Esophagus squamous epithelium (tissue), 5 donors: Measurements from ENCODE around the gene EIF1. TPM values are rescaled to one million over a fixed set of nuclear protein-coding genes. Genes with fewer than 3 reads are reported as not detected.

Experiments
- DNase-seq: peaks from one replicate; lab custom pipeline; 2025; lab: John Stamatoyannopoulos, UW
- H3K27ac ChIP-seq, 4 donors: fragments of 200-600 bp; sonication (generic); one replicate each; pipeline ENCODE4 v1.5.1; 2016 to 2019; ENCODE audit warnings: mild to moderate bottlenecking in 1 of 4
- H3K27me3 ChIP-seq, 4 donors: fragments of 200-600 bp; sonication (generic); 1 replicate in 3 of 4; 2 replicates in 1 of 4; pipeline versions ENCODE4 v1.5.1 to v1.6.0; 2017 to 2021; ENCODE audit warnings: antibody characterized with exemption in 1 of 4
- H3K36me3 ChIP-seq, 3 donors: fragments of 200-600 bp; sonication (generic); one replicate each; pipeline ENCODE4 v1.5.1; 2016 to 2019
- H3K4me1 ChIP-seq, 3 donors: fragments of 200-600 bp; sonication (generic); one replicate each; pipeline ENCODE4 v1.5.1; 2017 to 2019
- H3K4me3 ChIP-seq, 4 donors: fragments of 200-600 bp; sonication (generic); 1 replicate in 3 of 4; 2 replicates in 1 of 4; pipeline ENCODE4 v1.5.1; 2016 to 2019; ENCODE audit warnings: mild to moderate bottlenecking in 2 of 4, moderate library complexity in 1 of 4
- H3K9me3 ChIP-seq, 3 donors: fragments of 200-600 bp; sonication (generic); one replicate each; pipeline ENCODE4 v1.5.1; 2016 to 2019
- CTCF ChIP-seq, 6 experiments: fragments of 450-650 bp in 4 of 6; fragments of 200-600 bp in 2 of 6; sonication (generic) in 2 of 6; IDR thresholded peaks; one replicate each; pipeline ENCODE4 v1.5.1; 2016 to 2019; ENCODE audit warnings: antibody characterized with exemption in 6 of 6, mild to moderate bottlenecking in 4 of 6, moderate library complexity in 4 of 6
- POLR2A ChIP-seq, 4 donors: fragments of 450-650 bp; IDR thresholded peaks; one replicate each; pipeline ENCODE4 v1.6.1; 2017; ENCODE audit warnings: antibody characterized with exemption in 4 of 4, mild to moderate bottlenecking in 4 of 4, moderate library complexity in 3 of 4
- WGBS, 2 donors: methylation state at CpG; one replicate each; pipeline ENCODE4 v1.1.5; 2018; 5-methylcytosine and 5-hydroxymethylcytosine counted together
- intact Hi-C: fragments of 100-400 bp; cut with DNase I; formaldehyde crosslinking; loops from one replicate; pipeline ENCODE4 v1.15.0; 2022
- small RNA-seq, 4 donors: library from RNA; depleted of rRNA; stranded (forward); fragments of <200 nt; gene quantifications; one replicate each; pipeline ENCODE3, GENCODE V24; 2016
- total RNA-seq, 4 donors: library from RNA; depleted of rRNA; stranded (reverse); fragments of >200 nt; gene quantifications; one replicate each; pipeline ENCODE4 v1.1.0, GENCODE V29; 2016
- donor health status: DM: yes; HTN: yes; CAD: no.

The EIF1 gene
- total RNA-seq, 4 donors from 2014 or later: 96.5 to 311 (median 223) TPM

- intact Hi-C loops: no loop called here
- H3K4me1 ChIP-seq: peaks cover 0 to 19% (median 9%) of the 10 kb centered on the region in 3 donors
- no peaks in the 10 kb centered on the region for H3K9me3 ChIP-seq
- TF ChIP-seq CTCF (IDR thresholded peaks at IDR 0.05) (no peak), POLR2A (IDR thresholded peaks at IDR 0.05) (no peak)
- H3K27ac ChIP-seq: no peak overlapping the region
- 70 to 76% methylated on average over 9 of the region's 9 CpGs for WGBS, 2 donors
- no peak overlapping the region for H3K4me3 ChIP-seq
- no peaks in the 10 kb centered on the region for H3K36me3 ChIP-seq
- DNase-seq: no peak
- peaks cover 0 to 12% (median 2%) of the 10 kb centered on the region in 4 donors for H3K27me3 ChIP-seq
These were observed 53.0 kb downstream of the EIF1 start for GRCh38 chr17:41741709-41742108.

Small RNA genes lying within 50 kb of the gene (small RNA-seq; reads per million reads assigned to genes)
- gene RN7SL399P (0 reads per million in 4 donors), gene RNA5SP442 (0.07 to 1.3 (median 0.25) reads per million in 4 donors)

Other genes starting within 250 kb of the EIF1 start
- gene KRT38, start 247.9 kb upstream of the EIF1 start, total RNA-seq: under 1 TPM in 1 of 4 donors, not detected in 3; 0.18 TPM
- gene KRT32, start 221.5 kb upstream of the EIF1 start, total RNA-seq: 10 to 100 TPM in 1 of 4 donors, 1 to 10 TPM in 2, under 1 TPM in 1; 0.61 to 12.8 (median 4.6) TPM
- gene KRT35, start 207.7 kb upstream of the EIF1 start, total RNA-seq: not detected
- gene KRT36, start 199.0 kb upstream of the EIF1 start, total RNA-seq: under 1 TPM in 1 of 4 donors, not detected in 3; 0.38 TPM
- gene KRT13, start 183.3 kb upstream of the EIF1 start, total RNA-seq: over 10,000 TPM; 27,182 to 79,363 (median 33,601) TPM
- 1,000 to 10,000 TPM in 3 of 4 donors, 100 to 1,000 TPM in 1; 743 to 2,833 (median 2,484) TPM for gene KRT15, start 170.0 kb upstream of the EIF1 start, total RNA-seq
- 1,000 to 10,000 TPM in 2 of 4 donors, 100 to 1,000 TPM in 2; 589 to 1,442 (median 1,001) TPM for gene KRT19, start 160.6 kb upstream of the EIF1 start, total RNA-seq
- under 1 TPM in 2 of 4 donors, not detected in 2; 0.19 to 0.61 TPM for gene KRT9, start 116.8 kb upstream of the EIF1 start, total RNA-seq
- 1,000 to 10,000 TPM in 2 of 4 donors, 100 to 1,000 TPM in 2; 115 to 7,717 (median 1,579) TPM for gene KRT14, start 102.0 kb upstream of the EIF1 start, total RNA-seq
- 1,000 to 10,000 TPM in 2 of 4 donors, 100 to 1,000 TPM in 2; 156 to 6,712 (median 1,275) TPM for gene KRT16, start 76.1 kb upstream of the EIF1 start, total RNA-seq
- gene KRT17, start 64.3 kb upstream of the EIF1 start, total RNA-seq: 1,000 to 10,000 TPM in 1 of 4 donors, 10 to 100 TPM in 3; 45.8 to 2,552 (median 75.7) TPM
- not detected for gene GAST, start 23.4 kb downstream of the EIF1 start, total RNA-seq
- gene HAP1, start 45.8 kb downstream of the EIF1 start, total RNA-seq: under 1 TPM; 0.34 to 0.94 (median 0.53) TPM
- 1,000 to 10,000 TPM in 2 of 4 donors, 100 to 1,000 TPM in 2; 709 to 2,355 (median 1,148) TPM for gene JUP, start 97.8 kb downstream of the EIF1 start, total RNA-seq
- gene P3H4, start 123.1 kb downstream of the EIF1 start, total RNA-seq: 1 to 10 TPM; 2.4 to 7.1 (median 3.7) TPM
- gene FKBP10, start 124.1 kb downstream of the EIF1 start, total RNA-seq: 10 to 100 TPM in 2 of 4 donors, 1 to 10 TPM in 1, under 1 TPM in 1; 0.19 to 21.4 (median 8.4) TPM
- 10 to 100 TPM; 23.8 to 45.4 (median 30.5) TPM for gene NT5C3B, start 147.3 kb downstream of the EIF1 start, total RNA-seq
- gene KLHL10, start 148.9 kb downstream of the EIF1 start, total RNA-seq: under 1 TPM in 1 of 4 donors, not detected in 3; 0.57 TPM
- 10 to 100 TPM; 11.8 to 20.4 (median 13.1) TPM for gene KLHL11, start 176.5 kb downstream of the EIF1 start, total RNA-seq
- gene ACLY, start 230.1 kb downstream of the EIF1 start, total RNA-seq: 100 to 1,000 TPM in 1 of 4 donors, 10 to 100 TPM in 3; 51.5 to 121 (median 62.7) TPM
- gene ODAD4, start 241.7 kb downstream of the EIF1 start, total RNA-seq: under 1 TPM in 1 of 4 donors, not detected in 3; 0.38 TPM